GM12892 (cell line): ENCODE results near the gene TMEM109.

ENCODE experiments used
- DNase-seq: peaks from one replicate; pipeline ENCODE4 v3.0.0; 2011; ENCODE audit not compliant: insufficient read length
- FAIRE-seq: peaks from 2 replicates; lab custom pipeline; 2011; peaks lifted over from hg19 to GRCh38; lab: Jason Lieb, UNC
- POLR2A ChIP-seq: IDR thresholded peaks from 2 replicates; pipeline ENCODE4 v1.6.1; 2011; ENCODE audit warnings: low read depth, low read length, control low read depth
- POLR2AphosphoS5 ChIP-seq: IDR thresholded peaks from 2 replicates; pipeline ENCODE4 v1.6.1; 2011; ENCODE audit warnings: low read depth, low read length, control low read depth
- TAF1 ChIP-seq: IDR thresholded peaks from 2 replicates; pipeline ENCODE4 v1.6.1; 2011; ENCODE audit warnings: low read depth, mild to moderate bottlenecking, control low read depth, low read length, borderline replicate concordance

The TMEM109 gene

DNA sequence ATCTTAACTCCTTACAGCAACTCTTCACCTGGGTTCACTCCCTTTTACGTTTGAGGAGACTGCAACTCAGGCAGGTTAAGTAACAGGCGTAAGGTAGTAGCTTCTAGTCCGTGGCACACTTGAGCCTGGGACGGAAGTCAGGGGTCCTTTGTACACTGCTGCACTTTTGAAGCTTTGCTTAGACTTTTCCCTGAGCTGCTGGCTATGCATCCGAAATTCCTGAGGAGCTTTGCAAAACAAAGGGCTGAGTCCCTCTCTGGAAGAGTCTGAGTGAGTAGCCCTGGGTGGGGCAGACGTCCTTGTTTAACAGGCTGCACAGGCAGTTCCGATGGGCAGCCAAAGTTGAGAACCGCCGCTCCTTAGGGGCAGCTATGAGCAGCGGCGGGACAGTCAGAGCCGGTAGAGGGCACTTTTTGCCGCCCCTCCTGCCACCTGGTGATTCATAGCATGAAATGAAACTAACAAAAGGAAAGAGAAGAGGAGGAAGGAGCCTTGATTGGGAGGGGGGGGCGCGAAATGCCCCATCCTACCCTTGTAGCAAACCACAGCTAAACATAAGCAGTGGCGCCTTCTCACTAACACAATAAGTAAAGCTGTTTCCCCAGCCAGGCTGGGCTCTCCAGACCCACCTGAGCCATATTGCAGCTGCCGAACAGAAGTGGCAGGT is 1.4 kb downstream of the TMEM109 start:
- TF ChIP-seq TAF1 (peak; percentile 32; the same call in 1 of the 2 replicates), POLR2AphosphoS5 (no peak; the same call in 1 of the 2 replicates), POLR2A (0 out of 2 replicates have a peak, but pooled peaks have one; percentile 30)
- FAIRE-seq (peak; percentile 95), DNase-seq (peak; percentile 66)

GRCh38 chr11:60916669-60917206 is 2.8 kb downstream of the TMEM109 start:
- no peak for FAIRE-seq
- TF ChIP-seq POLR2A = no peak
- no peak for TF ChIP-seq TAF1
- TF ChIP-seq POLR2AphosphoS5 = no peak

DNA sequence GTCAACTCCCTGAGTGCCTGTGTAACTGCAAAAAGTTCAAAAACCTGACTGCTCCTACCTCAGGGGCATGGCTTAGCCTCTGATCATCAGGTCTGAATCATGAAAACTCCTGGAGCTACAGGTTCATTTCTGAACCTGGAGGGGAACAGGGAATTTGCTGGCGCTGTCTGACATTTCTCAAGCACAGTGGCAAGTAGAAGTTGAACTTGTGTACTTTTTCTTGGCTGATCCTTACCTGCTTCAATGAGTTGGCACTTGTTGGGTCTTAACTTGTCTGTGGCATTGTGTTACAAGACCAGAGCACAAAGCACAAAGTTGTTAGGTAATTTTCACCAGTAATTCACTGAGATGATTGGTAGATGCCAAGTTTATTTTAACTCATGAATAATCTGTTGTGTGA is 3.3 kb downstream of the TMEM109 start:
- FAIRE-seq = no peak
- TF ChIP-seq TAF1 (no peak), POLR2AphosphoS5 (no peak), POLR2A (no peak; the same call in 1 of the 2 replicates)
- no peak for DNase-seq

More at GRCh38 chr11:60916669-60917206, 2.8 kb downstream of the TMEM109 start:
- no peak for DNase-seq

DNA sequence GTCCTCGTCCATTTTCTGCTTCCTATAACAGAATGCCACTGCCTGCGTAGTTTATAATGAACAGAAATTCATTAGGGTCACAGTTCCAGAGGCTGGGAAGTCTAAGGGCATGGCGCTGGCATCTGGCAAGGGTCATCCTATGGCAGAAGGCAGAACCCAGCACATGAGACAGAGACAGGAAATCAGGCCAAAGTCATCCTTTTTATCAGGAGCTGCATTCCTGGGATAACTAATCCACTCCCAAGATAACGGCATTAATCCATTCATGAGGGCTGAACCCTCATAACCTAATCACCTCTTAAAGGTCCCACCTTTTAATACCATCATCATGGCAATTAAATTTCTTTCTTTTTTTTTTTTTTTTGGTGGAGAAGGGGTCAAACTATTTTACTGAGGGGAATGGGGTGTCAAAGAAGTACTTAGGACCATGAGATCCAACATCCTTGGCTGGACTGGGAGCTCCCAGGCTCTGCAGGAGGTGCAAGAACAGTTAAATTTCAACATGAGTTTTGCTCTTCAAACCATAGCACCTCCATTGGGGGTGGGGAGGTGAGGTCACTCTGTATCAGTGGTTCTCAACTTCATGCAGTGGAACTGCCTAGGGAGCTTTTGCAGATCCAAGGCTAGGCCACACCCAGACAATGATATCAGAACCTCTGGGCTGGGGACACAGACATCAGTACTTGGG is 4.4 kb downstream of the TMEM109 start:
- TF ChIP-seq TAF1 (no peak), POLR2A (no peak), POLR2AphosphoS5 (no peak)
- no peak for DNase-seq
- no peak for FAIRE-seq

GRCh38 chr11:60918939-60919265 is 4.9 kb downstream of the TMEM109 start:
- TF ChIP-seq TAF1 (no peak), POLR2AphosphoS5 (no peak), POLR2A (no peak)
- DNase-seq (no peak), FAIRE-seq (no peak)

DNA sequence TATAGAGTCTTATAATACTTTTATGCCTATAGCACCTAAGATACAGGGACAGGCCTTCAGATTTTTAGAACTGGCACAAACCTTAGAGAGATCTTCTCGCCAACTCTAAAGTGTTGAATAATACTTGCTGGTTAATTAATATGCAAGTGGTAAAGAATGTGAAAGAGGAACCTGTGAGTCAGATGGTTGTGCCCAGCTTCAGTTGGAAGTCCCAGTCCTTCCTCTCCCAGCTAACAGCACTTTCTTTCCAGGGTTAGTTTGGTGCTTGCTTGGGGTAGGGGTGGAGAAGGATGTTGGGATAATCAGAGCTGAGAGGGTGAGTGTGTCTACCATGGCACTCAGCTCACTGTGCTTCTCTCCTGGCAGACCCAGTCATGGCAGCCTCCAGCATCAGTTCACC is 5.4 kb downstream of the TMEM109 start:
- FAIRE-seq (no peak), DNase-seq (no peak)
- no peak for TF ChIP-seq POLR2AphosphoS5
- no peak for TF ChIP-seq POLR2A
- no peak for TF ChIP-seq TAF1

GRCh38 chr11:60919956-60920355 is 6.0 kb downstream of the TMEM109 start:
- FAIRE-seq (no peak), DNase-seq (no peak)
- TF ChIP-seq POLR2A (no peak), POLR2AphosphoS5 (no peak), TAF1 (no peak)

- no peak for FAIRE-seq
- DNase-seq = no peak
- TF ChIP-seq POLR2AphosphoS5 = no peak
- TF ChIP-seq POLR2A = no peak
- no peak for TF ChIP-seq TAF1
Measured at GRCh38 chr11:60921259-60921658, 7.3 kb downstream of the TMEM109 start.

GRCh38 chr11:60921777-60922335 is 7.9 kb downstream of the TMEM109 start:
- TF ChIP-seq POLR2A (no peak), TAF1 (no peak), POLR2AphosphoS5 (no peak)
- no peak for FAIRE-seq
- no peak for DNase-seq

DNA sequence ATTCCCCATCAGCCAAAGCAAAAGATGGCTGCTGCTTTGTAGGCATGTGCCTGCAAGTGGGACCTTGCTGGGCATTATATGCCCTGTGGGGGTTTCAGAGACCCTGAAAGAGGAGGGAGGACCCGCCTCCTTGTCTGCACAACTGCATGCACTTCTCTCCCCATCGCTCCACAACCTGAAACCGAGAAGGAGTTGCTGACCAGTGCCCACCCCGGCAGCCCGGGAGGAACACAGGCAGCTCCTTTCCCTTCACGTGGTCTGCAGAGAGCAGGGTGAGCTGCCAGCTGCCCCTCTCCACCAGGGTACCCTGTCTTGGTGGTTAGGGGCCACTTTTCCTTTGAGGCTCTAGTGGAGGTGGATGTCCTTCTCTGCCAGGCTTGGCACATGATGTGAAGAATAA is 8.9 kb downstream of the TMEM109 start:
- FAIRE-seq (no peak), DNase-seq (no peak)
- TF ChIP-seq TAF1 (no peak), POLR2AphosphoS5 (no peak), POLR2A (no peak)

DNA sequence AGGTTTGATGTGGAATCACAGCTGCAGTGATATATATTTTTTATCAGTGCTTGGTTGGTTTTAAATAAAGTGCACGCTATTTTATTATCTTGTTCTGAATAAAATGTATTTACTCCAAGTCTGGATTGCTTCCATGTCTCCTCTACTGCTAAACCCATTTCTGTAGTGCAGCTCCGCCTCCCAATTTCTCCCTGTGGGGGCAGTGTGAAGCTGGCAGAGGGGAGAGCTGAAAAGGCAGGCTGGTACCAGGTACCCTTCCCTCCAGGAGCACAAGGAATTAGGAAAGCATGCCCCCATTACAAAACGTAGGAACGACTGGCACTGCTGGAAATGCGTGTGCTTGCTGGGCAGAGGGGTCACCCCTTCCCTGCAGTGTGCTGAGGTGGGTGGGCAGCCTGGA is 9.4 kb downstream of the TMEM109 start:
- TF ChIP-seq POLR2A (no peak), POLR2AphosphoS5 (peak; percentile 33; the same call in 1 of the 2 replicates), TAF1 (no peak)
- FAIRE-seq (peak; percentile 64), DNase-seq (no peak)

DNA sequence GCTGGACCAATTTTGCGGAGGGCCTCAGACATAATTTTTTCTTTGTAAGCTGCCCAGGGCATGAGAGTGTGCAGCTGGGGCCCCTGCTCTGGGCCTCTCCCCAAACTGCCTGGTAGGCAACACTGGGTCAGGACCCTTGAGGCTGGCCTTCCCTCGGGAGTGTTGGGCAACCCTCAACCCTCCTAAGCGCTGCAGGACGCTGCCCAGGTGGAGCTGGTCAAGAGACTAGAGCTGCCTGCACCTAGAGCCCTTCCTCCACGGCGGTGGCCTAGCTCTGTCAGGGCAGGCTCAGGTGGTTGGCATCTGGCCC is 9.8 kb downstream of the TMEM109 start:
- DNase-seq (no peak), FAIRE-seq (no peak)
- TF ChIP-seq POLR2AphosphoS5 (no peak), POLR2A (no peak), TAF1 (no peak)
